HG03139 (cell line): ENCODE measurements around the gene MPV17L2.

ENCODE experiments used
- ATAC-seq: cut with Tn5 transposase; IDR thresholded peaks from one replicate; pipeline ENCODE4 v1.9.1; 2021; ENCODE audit not compliant: unreplicated experiment

MPV17L2 gene

DNA sequence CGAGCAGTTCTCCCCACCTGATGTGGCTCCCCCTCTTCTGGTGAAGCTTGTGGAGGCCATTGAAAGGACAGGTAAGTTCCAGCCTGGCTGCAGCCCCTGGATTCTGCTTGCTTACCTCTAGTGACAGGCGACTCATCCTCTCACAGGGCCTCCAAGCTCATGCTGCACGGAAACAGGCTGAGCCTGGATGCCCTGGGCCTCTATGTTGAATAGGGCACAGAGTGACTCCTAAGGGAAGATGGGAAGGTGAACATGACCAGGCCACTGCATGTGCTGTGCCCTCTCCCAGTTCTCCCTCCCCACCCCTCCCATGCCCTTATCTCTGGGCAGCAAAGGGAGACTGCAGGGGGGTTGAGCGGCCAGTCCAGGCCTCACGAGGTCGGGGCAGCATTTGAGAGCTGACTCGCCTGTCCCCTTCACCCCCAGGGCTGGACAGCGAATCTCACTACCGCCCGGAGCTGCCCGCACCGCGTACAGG, 32.5 kb upstream of the MPV17L2 start:
- no peak for ATAC-seq

DNA sequence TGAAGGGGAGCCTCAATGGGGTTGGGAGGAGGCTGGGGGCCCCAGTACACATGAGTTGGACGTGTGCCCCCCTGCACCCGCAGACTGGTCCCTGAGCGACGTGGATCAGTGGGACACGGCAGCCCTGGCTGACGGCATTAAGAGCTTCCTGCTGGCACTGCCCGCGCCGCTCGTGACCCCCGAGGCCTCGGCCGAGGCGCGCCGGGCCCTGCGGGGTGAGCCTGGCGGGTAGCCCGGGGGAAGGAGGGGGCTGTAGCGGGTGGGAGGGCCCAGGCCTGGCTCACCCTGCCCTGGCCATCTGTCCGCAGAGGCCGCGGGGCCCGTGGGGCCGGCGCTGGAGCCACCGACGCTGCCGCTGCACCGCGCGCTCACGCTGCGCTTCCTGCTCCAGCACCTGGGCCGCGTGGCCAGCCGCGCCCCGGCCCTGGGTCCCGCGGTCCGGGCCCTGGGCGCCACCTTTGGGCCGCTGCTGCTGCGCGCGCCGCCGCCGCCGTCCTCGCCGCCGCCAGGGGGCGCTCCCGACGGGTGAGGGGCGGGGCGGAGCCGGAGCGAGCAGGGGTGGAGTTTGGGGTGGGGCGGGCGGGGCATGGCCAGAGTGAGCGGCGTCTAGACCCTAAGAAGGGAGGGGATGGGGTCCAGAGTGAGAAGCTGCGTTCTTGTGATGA, 31.9 kb upstream of the MPV17L2 start:
- ATAC-seq = peak; percentile 56

DNA sequence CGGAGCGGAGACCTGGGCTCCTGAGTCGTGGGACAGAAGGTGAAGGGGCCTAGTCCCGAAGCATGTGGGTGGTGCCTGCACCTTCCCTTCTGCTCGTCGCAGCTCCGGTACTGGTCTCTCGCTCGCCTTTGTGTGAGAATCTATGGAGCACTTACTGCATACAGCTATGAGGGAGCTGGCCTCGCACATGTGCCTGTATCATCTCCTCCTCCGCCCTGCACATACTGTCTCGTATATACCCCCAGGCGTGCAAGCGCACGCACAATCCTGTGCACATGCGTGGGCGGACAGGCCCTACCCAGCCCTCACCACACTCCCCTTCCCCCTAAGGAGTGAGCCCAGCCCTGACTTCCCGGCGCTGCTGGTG, 31.4 kb upstream of the MPV17L2 start:
- no peak for ATAC-seq

DNA sequence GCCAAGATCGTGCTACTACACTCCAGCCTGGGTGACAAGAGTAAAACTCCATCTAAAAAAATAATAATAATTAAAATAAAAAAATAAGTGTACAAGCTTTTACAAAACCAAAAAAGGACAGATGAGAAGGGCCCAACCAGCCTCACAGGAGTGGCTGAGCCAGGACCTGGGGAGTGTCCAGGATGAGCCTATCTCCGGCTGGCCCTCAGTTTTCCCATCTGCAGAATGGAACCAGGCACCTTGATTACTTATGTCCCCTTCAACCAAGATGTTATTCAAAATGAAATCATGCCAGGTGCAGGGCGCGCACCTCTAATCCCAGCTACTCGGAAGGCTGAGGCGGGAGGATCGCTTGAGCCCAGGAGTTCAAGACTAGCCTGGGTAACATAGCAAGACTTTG, 28.9 kb upstream of the MPV17L2 start:
- no peak for ATAC-seq

DNA sequence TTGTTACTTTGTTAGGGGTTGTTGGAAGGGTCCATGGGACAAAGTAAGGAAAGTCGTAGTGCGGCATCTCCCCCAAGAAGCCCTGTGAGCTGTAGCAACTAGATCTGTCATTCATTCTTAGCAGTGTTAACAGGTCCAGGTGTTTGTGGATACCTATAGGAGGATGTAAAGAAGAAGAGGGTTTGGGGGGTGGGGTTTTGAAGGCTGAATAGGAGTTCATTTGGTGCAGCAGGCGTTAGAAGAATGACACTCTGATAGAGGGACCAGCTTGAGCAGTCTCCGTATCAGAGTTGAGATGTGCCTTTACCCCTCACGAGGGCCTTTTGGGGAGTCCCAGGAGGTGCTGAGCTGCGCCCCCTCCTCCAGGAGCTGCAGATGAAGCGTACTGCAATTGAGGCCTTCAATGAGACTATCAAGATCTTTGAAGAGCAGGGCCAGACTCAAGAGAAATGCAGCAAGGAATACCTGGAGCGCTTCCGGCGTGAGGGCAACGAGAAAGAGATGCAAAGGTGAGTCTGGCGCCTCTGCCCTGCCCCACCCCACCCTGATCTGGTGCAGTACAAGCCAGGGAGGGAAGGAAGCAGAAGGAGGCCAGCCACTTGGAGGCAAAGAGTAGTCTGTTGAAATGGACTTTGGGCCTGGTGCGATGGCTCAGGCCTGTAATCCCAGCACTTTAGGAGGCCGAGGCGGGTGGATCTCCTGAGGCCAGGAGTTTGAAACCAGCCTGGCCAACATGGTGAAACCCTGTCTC, 27.0 kb upstream of the MPV17L2 start:
- ATAC-seq = no peak

DNA sequence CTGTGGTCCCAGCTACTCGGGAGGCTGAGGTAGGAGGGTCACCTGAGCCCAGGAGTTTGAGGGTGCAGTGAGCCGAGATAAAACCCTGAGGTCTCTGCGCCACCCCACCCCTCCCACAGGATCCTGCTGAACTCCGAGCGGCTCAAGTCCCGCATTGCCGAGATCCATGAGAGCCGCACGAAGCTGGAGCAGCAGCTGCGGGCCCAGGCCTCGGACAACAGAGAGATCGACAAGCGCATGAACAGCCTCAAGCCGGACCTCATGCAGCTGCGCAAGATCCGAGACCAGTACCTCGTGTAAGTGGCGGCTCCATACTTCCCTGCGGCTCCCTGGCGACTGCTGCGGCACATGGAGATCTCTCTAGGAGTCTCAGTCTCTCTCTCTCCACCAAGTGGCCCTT, 26.0 kb upstream of the MPV17L2 start:
- ATAC-seq = no peak

DNA sequence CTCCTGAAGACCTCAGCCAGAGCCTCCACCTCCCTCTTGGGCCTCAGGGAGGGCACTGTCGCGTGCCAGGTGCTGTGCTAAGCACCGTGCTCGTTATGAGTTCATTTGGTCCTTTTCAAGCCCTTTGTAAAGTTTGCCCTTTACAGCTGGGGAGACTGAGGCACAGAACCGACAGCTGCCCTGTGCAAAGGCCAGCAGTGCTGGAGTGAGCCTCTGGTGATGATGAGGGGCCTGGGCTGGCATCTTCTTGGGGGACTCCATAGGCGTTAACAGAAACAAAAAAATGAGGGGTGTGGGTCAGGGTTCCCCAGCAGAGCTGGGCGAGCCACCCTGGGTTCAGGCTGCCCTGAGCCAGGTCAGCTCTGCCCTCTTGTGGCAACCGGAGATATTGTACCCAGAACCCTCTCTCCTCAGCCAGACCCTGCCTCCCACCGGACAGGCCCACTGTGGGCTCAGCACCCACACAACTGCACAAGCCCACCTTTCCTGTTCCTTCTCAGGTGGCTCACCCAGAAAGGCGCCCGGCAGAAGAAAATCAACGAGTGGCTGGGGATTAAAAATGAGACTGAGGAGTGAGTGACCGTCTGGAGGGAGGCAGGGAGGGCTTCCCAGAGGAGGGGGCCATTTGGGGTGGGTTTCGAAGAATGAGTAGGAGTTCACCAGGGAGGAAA, 24.9 kb upstream of the MPV17L2 start:
- ATAC-seq = no peak

DNA sequence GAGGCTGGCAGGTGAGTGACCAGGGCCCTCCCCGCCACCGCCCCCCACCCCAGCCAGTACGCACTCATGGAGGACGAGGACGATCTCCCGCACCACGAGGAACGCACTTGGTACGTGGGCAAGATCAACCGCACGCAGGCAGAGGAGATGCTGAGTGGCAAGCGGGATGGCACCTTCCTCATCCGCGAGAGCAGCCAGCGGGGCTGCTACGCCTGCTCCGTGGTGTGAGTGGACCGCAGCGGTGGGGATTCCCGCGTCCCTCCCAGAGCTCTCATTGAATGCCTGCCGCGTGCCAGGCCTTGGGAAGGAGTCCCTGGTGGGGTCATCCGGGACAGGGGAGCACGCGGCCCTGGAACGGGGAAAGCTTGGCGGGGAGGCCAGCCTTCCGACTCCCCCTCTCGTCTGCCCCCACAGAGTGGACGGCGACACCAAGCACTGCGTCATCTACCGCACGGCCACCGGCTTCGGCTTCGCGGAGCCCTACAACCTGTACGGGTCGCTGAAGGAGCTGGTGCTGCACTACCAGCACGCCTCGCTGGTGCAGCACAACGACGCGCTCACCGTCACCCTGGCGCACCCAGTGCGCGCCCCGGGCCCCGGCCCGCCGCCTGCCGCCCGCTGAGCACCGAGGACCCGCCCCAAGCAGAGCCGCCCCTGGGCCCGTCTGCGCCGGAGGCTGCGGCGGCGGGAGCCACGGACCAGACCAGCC, 24.2 kb upstream of the MPV17L2 start:
- ATAC-seq = no peak

DNA sequence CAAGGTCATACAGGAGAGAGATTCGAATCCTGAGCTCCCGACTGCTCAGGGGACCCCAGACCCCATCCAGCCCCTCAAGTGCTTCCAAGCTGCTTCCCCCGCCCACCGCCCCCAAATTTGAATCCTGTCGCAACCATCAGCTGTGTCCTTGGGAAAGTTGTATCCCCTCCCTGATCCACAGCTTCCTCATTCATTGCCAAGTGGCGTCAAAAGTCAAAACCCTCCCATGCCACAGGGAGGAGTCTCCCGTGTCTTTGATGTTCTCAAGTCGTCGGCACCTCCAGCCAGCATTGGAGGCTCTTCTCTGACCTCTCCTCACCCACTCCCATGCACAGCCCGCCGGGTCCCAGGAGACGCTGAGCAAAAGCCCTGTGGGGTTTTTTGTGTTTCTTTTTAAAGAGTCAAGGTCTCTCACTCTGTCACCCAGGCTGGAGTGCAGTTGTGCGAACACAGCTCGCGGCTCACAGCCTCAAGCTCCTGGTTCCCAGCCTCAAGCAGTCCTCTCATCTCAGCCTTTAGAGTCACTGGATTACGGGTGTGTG, 22.2 kb upstream of the MPV17L2 start:
- no peak for ATAC-seq

DNA sequence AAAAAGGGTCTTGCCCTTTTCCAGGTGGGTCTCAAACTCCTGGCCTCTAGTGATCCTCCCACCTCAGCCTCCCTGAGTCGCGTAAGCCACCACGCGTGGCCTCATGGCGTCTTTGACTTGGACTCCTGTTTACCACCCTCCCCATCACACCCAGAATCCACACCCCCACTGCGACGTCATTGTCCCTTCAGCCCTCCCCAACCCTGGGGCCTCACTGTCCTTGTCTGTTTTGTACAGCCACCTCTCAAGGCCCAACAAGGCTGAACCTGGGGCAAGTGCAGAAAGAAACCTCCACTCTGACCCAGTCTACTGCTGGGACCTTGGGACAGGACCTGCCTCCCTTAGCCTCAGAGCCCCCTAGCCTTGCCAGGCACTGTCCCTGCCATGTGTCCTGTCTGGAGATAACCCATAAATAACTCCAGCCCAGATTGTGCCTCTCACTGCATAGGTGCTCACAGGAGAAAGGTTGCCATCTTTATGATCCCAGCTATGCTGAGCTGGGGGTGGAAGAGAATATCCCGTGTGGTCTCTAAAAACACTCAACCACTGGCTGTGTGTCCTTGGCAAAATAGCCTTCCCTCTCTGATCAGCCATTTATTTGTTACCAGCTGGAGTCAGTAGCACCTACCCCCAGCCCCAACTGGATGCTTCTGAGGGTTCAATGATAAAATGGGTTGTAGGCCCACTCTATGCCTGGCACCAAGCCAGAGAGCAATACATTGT, 21.3 kb upstream of the MPV17L2 start:
- no peak for ATAC-seq

DNA sequence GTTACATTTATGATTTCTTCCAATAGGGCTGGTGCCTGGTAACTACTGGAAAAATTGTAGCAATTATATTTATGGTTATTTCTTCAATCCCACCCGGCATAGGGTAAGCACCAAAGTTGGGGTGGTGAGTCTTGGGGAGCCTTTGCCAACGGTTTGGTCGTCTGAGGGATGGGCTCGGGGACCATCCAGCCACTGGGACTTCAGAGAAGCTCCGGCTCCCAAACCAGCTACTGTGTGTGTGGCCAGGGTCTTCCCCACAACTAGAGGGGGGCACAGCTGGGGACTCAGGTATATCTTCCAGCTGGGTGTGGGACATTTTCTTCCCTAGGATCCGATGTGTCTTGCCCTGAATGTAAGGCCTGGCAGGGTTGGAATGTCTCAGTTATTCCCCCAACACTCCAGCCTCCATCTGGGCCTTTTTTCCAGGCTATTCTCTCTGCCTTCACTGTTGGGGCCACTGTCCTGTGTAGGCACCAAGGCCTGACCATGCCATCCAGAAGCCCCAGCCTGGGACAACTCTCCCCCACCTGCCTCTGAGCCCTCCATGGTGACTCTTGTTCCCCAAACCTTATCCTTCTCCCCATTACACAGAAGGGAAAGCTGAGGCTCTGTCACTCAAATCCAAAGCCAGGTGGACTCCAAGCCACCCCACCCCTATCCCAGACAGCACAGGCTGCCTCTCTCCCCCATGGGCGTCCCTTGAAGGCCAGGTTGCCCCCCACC, 20.5 kb upstream of the MPV17L2 start:
- no peak for ATAC-seq

DNA sequence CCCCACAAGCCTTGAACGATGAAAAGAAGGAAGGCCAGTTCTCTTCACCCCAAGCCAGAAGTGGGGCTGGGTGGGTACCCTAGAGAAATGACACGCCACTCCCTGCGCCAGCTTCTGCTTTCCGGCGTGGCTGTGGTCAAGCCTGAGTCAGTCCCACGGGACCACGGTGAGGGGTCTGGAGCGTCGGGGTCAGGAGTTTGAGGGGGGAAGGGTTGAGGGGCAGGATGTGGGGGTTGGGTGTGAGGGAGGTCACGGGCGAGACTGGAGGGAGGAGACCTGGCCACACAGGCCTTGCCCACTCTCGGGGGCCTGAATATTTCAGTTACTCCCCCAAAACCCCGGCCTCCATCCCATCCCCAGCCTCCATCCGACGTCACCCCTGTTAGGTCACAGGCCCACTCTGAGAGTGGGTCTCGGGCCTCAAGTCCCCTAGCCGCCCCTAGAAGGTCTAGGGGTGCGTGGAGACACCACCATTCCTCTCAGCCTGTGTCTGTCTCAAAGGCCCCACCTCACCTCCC, 19.9 kb upstream of the MPV17L2 start:
- ATAC-seq = no peak

DNA sequence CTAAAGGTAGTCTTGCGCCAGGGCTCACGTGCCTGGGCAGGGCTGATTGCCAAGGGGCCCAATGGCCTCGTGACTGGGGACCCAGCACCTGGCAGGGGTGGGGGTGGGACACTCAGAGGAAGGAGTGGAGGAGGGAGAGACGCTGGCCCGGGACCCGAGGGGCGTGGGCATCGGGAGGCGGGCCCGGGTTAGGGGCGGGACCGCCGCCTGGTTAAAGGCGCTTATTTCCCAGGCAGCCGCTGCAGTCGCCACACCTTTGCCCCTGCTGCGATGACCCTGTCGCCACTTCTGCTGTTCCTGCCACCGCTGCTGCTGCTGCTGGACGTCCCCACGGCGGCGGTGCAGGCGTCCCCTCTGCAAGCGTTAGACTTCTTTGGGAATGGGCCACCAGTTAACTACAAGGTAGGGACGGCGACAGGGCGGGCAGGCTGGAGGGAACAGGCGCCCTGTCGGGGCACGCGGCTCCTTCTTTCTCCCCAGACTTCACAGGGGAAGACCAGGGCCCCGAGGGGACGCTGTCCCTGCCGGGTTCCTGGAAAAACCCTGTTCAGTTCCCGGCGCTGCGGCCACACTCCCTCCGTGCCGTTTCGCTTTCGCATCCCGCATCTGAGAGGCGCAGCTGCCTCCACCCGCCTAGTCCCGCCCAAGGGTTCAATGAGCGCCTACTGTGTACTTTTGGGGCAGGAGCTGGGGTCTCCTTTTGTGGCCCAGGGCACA, 19.3 kb upstream of the MPV17L2 start, which contains the start of gene IFI30:
TSS of gene IFI30 (plus strand) at position 242 of the 717 bp plus-strand sequence. CDS start at position 271, 29 bp downstream.
- no peak for ATAC-seq

DNA sequence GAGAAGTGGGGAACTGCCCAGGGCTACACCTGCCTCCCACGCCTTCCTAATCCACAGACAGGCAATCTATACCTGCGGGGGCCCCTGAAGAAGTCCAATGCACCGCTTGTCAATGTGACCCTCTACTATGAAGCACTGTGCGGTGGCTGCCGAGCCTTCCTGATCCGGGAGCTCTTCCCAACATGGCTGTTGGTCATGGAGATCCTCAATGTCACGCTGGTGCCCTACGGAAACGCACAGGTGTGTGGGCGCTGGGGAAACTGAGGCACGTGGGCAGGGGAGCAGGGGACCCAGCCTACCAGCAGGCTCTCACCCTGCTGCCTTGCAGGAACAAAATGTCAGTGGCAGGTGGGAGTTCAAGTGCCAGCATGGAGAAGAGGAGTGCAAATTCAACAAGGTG, 18.0 kb upstream of the MPV17L2 start:
- ATAC-seq = no peak

DNA sequence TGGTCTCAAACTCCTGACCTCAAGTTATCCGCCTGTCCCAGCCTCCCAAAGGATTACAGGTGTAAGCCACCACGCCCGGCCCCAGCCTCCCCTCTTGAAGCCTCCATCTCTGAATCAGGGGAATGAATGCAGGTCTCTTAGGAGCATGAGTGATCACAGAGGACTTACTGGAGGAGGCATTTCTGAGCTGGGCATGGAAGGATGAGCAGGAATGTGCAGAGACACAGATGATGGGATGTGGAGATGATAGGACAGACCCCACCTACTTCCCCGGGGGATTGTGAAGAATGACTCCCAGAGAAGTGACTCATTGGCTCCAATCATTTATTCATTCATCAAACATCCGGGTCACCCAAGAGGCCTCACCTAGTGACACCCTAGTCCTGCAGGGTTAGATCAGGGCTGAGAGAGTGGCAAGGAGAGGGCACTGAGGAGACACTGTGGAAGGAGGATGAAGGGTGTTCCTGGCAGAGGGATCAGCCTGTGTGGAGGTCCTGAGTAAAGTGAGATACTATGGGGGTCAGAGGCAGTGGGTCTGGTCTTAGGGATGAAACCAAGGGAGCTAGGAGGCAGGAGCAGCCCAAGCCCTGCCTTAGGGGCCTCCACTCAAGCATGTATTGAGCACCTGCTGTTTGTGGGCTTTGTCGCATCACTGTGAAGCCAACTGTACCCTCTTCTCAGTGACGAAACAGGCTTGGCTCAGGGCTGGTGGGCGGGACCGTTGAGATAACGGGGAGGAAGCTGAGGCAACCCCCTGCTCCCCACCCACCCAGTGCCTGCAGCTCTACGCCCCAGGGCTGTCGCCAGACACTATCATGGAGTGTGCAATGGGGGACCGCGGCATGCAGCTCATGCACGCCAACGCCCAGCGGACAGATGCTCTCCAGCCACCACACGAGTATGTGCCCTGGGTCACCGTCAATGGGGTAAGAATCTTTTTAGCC, 16.4 kb upstream of the MPV17L2 start:
- no peak for ATAC-seq

DNA sequence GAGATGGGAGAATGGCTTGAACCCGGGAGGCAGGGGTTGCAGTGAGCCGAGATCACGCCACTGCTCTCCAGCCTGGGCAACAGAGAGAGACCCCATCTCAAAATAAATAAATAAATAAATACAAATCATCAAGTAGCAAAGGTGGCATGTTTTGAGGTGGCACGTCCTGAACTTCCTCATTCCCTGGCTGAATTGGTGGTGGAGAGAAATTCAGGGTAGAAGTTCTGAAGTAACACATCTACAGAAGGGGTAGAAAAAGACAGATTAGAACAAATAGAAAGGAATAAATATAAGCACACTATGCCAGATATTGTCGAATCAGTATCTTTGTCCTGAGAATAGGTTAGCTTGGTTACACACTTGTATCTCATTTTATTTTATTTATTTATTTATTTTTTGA, 13.1 kb upstream of the MPV17L2 start:
- ATAC-seq = no peak

DNA sequence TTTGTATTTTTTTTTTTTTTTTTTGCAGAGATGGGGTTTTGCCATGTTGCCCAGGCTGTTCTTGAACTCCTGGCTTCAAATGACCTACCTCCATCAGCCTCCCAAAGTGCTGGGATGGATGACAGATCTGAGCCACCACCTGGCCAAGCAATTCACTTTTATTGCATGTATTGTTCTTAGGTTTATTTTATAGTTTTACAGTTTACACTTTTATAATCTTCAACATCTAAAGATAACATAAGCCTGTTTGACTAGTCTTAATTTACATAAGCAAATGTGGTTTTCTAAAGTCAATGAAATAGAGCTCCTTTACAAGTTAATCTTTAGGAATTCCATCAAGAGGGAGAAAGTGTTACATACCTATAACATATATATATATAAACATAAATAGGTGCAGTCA, 9.5 kb upstream of the MPV17L2 start:
- ATAC-seq = no peak

DNA sequence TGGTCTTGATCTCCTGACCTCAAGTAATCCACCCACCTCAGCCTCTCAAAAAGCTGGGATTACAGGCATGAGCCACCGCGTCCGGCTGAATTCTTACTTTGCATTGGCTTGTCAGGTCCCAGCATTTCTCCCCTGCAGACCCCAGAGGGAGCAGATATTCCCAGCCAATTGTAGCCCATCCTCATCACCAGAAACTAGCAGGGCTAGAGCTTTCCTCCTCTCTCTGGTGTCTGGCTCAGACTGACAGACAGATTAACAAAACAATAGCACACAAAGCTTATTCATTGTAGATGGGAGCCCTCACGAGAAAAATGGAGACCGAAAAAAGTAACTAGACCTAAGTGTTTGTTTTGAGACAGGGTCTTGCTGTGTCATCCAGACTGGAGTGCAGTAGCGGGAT, 7.5 kb upstream of the MPV17L2 start:
- no peak for ATAC-seq
